OCI-LY3 (cell line): ENCODE results near the gene SLC25A40.
"Not testable (repeated sequence)": the region's sequence is repeated elsewhere in the genome, so short reads cannot be mapped to it uniquely, and the experiment has no call there.

Experiments used
- H2AFZ ChIP-seq: fragments of 200-600, 300-600 bp; shearing (Covaris generic); 2 replicates; pipeline ENCODE4 v1.6.0; 2014; ENCODE audit warnings: antibody characterized with exemption, low read depth, low read length
- H3K27ac ChIP-seq: fragments of 200-600, 300-600 bp; sonication (generic); 2 replicates; pipeline ENCODE4 v1.5.1; 2014; ENCODE audit warnings: mild to moderate bottlenecking, low read length, moderate library complexity, mixed read lengths
- H3K27me3 ChIP-seq: fragments of 200-600, 300-600 bp; sonication (generic); 2 replicates; pipeline ENCODE4 v1.6.1; 2014; ENCODE audit warnings: low read depth, low read length, mixed read lengths
- H3K36me3 ChIP-seq: fragments of 200-600, 300-600 bp; sonication (generic); replicated peaks from 2 replicates; pipeline ENCODE3; 2014; ENCODE audit warnings: low read depth, low read length, mixed read lengths
- H3K4me1 ChIP-seq: fragments of 300-600, 200-600 bp; sonication (generic); 2 replicates; pipeline ENCODE4 v1.6.1; 2014; ENCODE audit warnings: low read length, mixed read lengths
- H3K4me2 ChIP-seq: fragments of 200-600, 300-600 bp; sonication (generic); 2 replicates; pipeline ENCODE4 v1.6.1; 2014; ENCODE audit warnings: low read length, mixed read lengths
- H3K4me3 ChIP-seq: fragments of 300-600, 200-600 bp; sonication (generic); 2 replicates; pipeline ENCODE4 v1.5.1; 2014; ENCODE audit warnings: antibody characterized with exemption, mild to moderate bottlenecking, low read length, moderate library complexity
- H3K79me2 ChIP-seq: fragments of 300-600, 200-600 bp; shearing (Covaris generic); 2 replicates; pipeline ENCODE4 v1.6.1; 2014; ENCODE audit warnings: mild to moderate bottlenecking, low read length, mixed read lengths
- H3K9ac ChIP-seq: fragments of 300-600, 200-600 bp; shearing (Covaris generic); 2 replicates; pipeline ENCODE4 v1.6.0; 2014; ENCODE audit warnings: mild to moderate bottlenecking, low read length, moderate library complexity
- H3K9me3 ChIP-seq: fragments of 200-600, 300-600 bp; shearing (Covaris generic); 2 replicates; pipeline ENCODE4 v1.6.1; 2014; ENCODE audit warnings: low read length, mixed read lengths; ENCODE audit not compliant: insufficient read depth
- H4K20me1 ChIP-seq: fragments of 200-600, 300-600 bp; sonication (generic); 2 replicates; pipeline ENCODE4 v1.6.1; 2016; ENCODE audit warnings: low read length, mixed read lengths; ENCODE audit not compliant: insufficient read depth
- EZH2phosphoT487 ChIP-seq: fragments of 200-600 bp; shearing (Covaris generic); IDR thresholded peaks from 2 replicates; pipeline ENCODE4 v1.6.1; 2018; ENCODE audit warnings: antibody characterized with exemption, mixed run types, low read depth
- TF ChIP-seq, protein P1 (sequence below): fragments of 200-600, 300-600 bp; sonication (generic); IDR thresholded peaks from 2 replicates; pipeline ENCODE4 v1.5.1; 2014; ENCODE audit warnings: antibody characterized with exemption, low read length, low read depth

SLC25A40 gene

GRCh38 chr7:87876040-87876868 is at the start of gene SLC25A40, which contains the start of gene DBF4:
SLC25A40 (minus strand) TSS chr7:87876360; CDS start chr7:87858727, 17,633 bp downstream.
DBF4 (plus strand) TSS chr7:87876493; CDS start chr7:87876733, 240 bp downstream.
- peak within 1 kb of the TSS; percentile 94 for H3K9ac ChIP-seq
- no peaks in the 10 kb centered on the region for H3K27me3 ChIP-seq
- H3K27ac ChIP-seq, result peak within 1 kb of the TSS; percentile 92
- peaks cover 98% of the 10 kb centered on the region for H3K79me2 ChIP-seq
- peak within 1 kb of the TSS; percentile 89 for H3K4me3 ChIP-seq
- TF ChIP-seq, protein P1, sequence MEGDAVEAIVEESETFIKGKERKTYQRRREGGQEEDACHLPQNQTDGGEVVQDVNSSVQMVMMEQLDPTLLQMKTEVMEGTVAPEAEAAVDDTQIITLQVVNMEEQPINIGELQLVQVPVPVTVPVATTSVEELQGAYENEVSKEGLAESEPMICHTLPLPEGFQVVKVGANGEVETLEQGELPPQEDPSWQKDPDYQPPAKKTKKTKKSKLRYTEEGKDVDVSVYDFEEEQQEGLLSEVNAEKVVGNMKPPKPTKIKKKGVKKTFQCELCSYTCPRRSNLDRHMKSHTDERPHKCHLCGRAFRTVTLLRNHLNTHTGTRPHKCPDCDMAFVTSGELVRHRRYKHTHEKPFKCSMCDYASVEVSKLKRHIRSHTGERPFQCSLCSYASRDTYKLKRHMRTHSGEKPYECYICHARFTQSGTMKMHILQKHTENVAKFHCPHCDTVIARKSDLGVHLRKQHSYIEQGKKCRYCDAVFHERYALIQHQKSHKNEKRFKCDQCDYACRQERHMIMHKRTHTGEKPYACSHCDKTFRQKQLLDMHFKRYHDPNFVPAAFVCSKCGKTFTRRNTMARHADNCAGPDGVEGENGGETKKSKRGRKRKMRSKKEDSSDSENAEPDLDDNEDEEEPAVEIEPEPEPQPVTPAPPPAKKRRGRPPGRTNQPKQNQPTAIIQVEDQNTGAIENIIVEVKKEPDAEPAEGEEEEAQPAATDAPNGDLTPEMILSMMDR, result no peak
- TF ChIP-seq EZH2phosphoT487, result no peak
- peaks cover 49% of the 10 kb centered on the region for H3K36me3 ChIP-seq
- H2AFZ ChIP-seq, result peak within 1 kb of the TSS; percentile 82
- H3K4me1 ChIP-seq, result peaks cover 25% of the 10 kb centered on the region
- peaks cover 14% of the 10 kb centered on the region for H3K9me3 ChIP-seq
- peak within 1 kb of the TSS; percentile 80 for H3K4me2 ChIP-seq
- H4K20me1 ChIP-seq, result peaks cover 4% of the 10 kb centered on the region; the same call in 1 of the 2 replicates

DNA sequence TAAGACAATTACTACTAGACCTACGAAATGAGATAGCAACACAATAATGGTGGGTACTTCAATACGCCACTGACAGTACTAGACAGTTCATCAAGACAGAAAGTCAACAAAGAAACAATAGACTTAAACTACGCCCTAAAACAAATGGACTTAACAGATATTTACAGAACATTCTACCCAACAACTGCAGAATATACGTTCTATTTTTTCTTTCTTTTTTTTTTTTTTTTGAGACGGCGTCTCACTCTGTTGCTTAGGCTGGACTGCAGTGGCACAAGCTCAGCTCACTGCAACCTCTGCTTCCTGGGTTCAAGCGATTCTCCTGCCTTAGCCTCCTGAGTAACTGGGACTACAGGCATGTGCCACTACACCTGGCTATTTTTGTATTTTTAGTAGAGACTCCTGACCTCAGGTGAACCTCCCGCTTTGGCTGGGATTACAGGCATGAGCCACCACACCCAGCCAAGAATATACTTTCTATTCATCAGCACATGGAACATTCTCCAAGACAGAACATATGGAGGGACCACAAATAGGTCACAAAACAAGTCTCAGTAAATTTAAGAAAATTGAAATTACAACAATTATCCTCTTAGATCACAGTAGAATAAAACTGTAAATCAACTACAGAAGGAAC is 46.7 kb upstream of the SLC25A40 start:
- H3K27me3 ChIP-seq, H3K9me3 ChIP-seq, H3K79me2 ChIP-seq, H4K20me1 ChIP-seq, H3K4me2 ChIP-seq, H3K36me3 ChIP-seq, H3K9ac ChIP-seq, H3K4me3 ChIP-seq, H2AFZ ChIP-seq, H3K27ac ChIP-seq: not testable (repeated sequence)
- H3K4me1 ChIP-seq, result peaks cover 19% of the 10 kb centered on the region

GRCh38 chr7:87920578-87920977 is 44.4 kb upstream of the SLC25A40 start:
- Histone ChIP-seq H3K4me3 (no peak overlapping the region), H3K27ac (no peak overlapping the region), H3K4me2 (no peak overlapping the region), H4K20me1 (no peaks in the 10 kb centered on the region), H3K36me3 (no peaks in the 10 kb centered on the region), H3K4me1 (no peaks in the 10 kb centered on the region), H2AFZ (no peak overlapping the region), H3K9me3 (no peaks in the 10 kb centered on the region), H3K27me3 (no peaks in the 10 kb centered on the region), H3K79me2 (no peaks in the 10 kb centered on the region), H3K9ac (no peak overlapping the region)
- no peak for TF ChIP-seq EZH2phosphoT487
- TF ChIP-seq, protein P1, result no peak

DNA sequence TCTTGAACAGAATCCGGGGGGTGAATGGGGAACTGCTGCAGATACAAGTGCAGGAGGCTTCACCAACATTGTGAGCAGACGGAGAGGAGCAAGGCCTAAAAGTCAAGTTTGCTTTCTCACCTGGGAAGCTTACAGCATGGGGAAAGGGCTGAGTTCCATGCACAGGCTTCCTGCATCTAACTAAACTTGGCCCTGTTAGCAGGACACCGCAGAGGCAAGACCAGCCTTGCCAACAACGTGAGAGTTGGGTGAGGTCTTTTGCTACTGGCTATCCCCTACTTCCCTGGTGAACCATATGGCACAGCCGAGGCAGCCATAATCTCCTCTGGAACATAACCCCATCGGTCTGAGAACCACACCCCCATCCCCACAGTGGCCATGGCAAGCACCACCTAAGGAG is 43.7 kb upstream of the SLC25A40 start:
- no peak overlapping the region for H3K4me2 ChIP-seq
- H3K27ac ChIP-seq, result no peak overlapping the region
- H3K4me1 ChIP-seq, result no peaks in the 10 kb centered on the region
- H3K4me3 ChIP-seq, result no peak overlapping the region
- H3K9me3 ChIP-seq, result no peaks in the 10 kb centered on the region
- no peak overlapping the region for H3K9ac ChIP-seq
- no peaks in the 10 kb centered on the region for H3K79me2 ChIP-seq
- H2AFZ ChIP-seq, result no peak overlapping the region
- no peaks in the 10 kb centered on the region for H3K27me3 ChIP-seq
- no peaks in the 10 kb centered on the region for H3K36me3 ChIP-seq
- H4K20me1 ChIP-seq, result no peaks in the 10 kb centered on the region
- no peak for TF ChIP-seq EZH2phosphoT487
- TF ChIP-seq, protein P1, result no peak
